Activated CD4-positive, alpha-beta T cell treated with anti-CD3 and anti-CD28 coated beads for 1 hour (primary cell): Measurements from ENCODE around the gene FILIP1.

Experiments used
- DNase-seq: peaks from one replicate; pipeline ENCODE4 v3.0.0-alpha.2; 2020

Gene FILIP1

GRCh38 chr6:75377386-75377785 is 116.2 kb downstream of the FILIP1 start:
- no peak for DNase-seq

DNA sequence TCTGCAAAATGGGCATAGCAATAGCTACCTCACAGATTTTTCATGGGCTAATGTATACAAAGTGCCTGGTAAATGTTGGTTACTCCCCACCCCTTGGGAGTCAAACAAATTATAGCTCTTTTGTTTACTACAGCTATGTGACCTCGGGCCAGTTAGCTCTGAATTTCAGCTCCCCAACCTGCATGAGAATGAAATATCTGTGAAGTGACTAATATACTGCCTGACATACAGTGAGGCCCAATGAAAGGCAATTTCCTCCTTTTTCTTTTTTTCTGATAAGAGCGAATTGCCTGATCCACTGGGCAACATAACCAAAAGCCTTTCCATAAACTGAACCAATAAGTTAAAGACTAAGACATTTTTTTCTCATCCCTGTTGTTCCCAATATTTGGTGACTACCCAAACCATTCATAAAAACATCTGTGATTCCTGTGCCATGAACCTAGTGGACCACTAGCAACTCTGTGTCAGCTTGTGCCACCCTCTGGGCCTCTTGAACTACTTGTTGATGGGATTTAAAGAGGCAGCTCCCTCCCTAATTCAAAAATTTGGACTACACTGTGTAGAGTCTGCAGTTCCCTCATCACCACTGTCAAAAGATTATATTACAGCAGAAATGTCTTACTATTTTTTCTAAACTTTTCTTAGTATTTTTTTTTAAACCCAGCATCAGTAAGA is 117.1 kb downstream of the FILIP1 start:
- no peak for DNase-seq

GRCh38 chr6:75374961-75375400 is 118.6 kb downstream of the FILIP1 start:
- DNase-seq: no peak

DNA sequence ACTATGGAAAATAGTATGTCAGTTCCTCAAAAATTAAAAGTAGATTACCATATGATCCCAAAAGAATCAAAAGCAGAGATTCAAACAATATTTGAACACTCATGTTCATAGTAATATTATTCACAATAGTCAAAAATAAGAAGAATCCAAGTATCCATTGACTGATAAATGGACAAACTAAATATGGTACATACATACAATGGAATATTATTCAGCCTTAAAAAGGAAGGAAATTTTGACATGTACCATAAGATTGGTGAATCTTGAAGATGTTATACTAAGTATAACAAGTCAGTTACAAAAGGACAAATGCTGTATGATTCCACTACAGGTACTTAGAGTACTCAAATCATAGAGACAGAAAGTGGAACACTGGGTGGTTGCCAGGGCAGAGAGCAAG is 120.7 kb downstream of the FILIP1 start:
- DNase-seq: no peak

GRCh38 chr6:75370011-75370410 is 123.6 kb downstream of the FILIP1 start:
- DNase-seq: no peak

GRCh38 chr6:75368864-75369402 is 124.7 kb downstream of the FILIP1 start:
- DNase-seq: no peak

DNA sequence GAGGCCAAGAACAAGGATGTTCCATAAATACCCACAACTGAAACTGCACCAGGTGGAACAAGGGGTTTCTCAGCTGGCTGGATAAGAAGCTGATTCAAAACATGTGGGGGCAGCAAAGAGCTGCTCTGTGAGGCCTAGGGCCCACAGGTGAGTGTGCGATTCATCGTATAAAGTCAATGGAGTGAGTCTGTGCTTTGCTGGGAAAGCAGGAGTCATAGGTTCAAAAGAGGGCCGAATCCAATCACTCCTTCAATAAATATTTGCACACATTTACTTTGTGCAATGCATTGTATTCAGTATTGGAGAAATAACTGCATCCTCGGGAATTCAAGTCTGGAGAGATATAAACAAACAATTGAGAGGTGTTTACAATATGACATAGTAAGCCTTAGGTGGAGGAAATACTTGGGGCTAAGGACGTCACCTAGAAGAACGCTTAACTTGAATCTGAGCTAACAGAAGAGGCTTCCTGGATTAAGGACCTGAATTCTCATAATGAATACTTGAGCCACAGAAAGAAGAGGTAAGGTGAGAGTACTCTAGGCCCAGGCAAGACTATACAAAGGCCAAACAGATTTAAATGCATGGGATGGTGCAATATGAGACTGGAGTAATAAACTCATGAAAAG is 125.3 kb downstream of the FILIP1 start:
- DNase-seq: no peak

DNA sequence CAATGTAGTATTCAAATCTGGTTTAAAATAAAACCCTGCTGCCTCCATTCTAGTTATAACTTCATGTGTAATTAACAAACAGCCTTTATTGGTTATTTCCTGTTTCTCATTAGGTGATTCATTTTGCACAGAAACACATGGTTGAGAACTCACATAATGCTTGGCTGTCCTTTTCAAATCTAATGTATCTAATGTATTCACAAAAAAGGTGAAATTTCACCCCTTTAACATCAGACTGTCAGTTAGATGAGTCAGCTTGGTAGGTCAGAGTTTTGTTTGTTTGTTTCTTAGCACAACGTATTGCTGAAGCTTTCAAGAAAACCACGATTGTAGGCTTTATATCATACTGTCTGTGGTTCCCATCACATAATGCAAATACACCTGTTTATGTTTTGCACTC is 130.3 kb downstream of the FILIP1 start:
- DNase-seq: no peak

GRCh38 chr6:75353644-75354043 is 140.0 kb downstream of the FILIP1 start:
- DNase-seq: no peak

DNA sequence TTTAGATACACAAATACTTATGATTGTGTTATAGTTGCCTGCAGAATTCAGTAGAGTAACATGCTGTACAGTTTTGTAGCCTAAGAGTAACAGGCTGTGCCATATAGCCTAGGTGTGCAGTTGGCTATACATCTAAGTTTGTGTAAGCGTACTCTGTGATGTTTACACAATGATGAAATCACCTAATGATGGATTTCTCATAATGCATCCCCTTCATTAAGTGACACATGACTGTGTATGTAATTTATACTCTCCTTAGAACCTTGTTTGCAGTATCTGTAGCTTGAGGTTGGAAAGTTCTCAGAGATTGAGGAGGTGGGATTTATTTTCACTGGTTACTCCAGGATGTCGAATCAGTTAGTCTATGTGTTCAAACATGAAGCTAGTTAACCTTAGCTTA is 142.0 kb downstream of the FILIP1 start:
- no peak for DNase-seq

- no peak for DNase-seq
Observed at GRCh38 chr6:75350808-75351207, 142.8 kb downstream of the FILIP1 start.

DNA sequence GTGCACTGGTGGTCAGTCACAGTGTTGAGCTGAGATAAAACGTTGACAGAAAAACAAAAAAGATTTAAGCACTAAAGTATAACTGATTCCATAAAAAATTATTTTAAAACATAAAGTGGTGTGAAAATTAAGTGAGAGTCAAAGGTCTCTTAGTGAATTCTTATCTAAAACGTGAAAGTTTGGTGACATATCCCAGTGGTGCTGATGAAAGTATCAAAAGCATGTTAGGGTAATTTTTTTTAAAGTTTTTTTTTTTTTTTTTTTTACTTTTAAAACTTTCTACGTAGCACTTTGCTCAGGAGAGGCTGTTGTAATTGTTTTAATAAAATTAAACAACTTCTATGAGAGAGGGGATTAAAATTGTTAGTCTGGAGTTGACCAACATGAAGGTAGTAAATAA is 143.4 kb downstream of the FILIP1 start:
- no peak for DNase-seq

GRCh38 chr6:75349262-75349984 is 144.2 kb downstream of the FILIP1 start:
- no peak for DNase-seq

GRCh38 chr6:75348882-75349261 is 144.7 kb downstream of the FILIP1 start:
- DNase-seq: no peak

- no peak for DNase-seq
Observed at GRCh38 chr6:75347898-75348610, 145.5 kb downstream of the FILIP1 start.

DNA sequence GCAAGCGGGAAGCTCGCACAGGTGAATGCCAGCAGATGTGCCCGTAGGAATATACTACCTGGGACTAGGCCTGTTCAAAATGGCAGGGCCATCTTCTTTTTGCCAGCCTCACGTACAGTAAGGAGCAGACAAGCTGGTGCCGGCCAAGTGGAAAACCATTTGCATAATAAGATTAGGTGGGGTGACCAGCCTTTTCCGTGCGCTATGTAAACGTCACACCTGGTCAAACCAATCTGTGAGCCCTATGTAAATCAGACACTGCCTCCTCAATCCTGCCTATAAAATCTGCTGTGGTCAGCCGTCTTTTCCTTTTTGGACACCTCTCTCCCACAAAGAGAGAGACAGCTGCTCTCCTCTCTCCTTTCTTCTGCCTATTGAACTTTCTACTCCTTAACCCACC is 148.2 kb downstream of the FILIP1 start:
- DNase-seq: no peak

DNA sequence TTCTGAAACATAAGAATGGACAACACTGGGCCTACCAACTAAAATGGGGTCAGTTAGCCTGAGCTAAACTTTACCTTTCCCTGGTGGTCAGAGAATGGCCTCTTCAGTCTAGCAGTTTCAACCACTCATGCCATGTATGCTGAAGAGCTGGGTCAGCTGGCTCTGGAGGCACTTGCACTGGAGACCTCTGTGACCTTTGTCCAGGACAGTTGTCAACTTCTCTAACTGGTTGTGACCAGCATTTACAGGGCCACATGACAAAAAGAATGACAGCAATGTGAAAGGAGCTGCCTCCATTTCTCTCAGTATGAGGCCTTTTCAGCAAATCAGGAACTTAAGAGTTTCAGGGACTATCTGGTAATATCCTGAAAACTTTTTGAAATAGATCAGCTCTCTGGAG is 149.1 kb downstream of the FILIP1 start:
- no peak for DNase-seq

DNA sequence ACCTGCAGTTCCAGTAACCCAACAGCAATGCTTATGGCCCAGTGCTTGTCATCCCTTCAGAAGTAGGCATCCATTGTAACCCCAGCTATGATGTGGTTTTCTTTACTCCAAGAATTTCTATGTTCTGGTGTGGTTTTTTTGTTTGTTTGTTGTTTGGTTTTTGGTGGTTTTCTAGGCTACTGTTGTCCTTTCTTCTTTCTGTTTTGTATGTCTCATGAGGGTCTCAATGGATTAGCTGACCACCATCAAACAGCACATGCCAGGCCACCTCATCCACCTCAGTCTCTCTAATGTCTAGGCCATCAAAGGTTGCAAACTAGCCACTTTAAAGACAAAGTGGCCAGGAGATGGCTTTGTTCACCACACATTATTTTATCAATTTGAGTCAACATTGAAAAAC is 149.6 kb downstream of the FILIP1 start:
- no peak for DNase-seq

- DNase-seq: no peak
Observed at GRCh38 chr6:75337835-75338580, 155.6 kb downstream of the FILIP1 start.

GRCh38 chr6:75334266-75335040 is 159.1 kb downstream of the FILIP1 start:
- no peak for DNase-seq

- no peak for DNase-seq
Observed at GRCh38 chr6:75333676-75334200, 159.9 kb downstream of the FILIP1 start.
